ENCODE measurements around the gene COA5. TPM values are rescaled to one million over a fixed set of nuclear protein-coding genes. Genes with fewer than 3 reads are reported as not detected.

Gene COA5
- total RNA-seq, 1 donor from 2014 or later = 29.6 TPM

DNA sequence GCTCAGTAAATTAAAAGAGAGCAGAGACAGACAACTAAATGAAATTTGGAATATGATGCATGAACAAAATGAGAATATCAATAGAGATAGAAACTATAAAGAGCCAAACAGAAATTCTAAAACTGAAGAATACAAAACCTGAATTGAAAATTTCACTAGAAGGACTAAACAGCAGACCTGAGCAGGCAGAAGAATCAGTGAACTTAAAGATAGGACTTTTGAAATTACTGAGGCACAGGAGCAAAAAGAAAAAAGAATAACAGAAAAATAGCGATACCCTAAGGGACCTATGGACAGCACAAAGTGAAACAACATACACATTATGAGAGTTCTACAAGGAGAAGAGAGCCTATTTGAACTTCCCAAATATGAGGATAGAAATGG is 41.7 kb upstream of the COA5 start:
- Mint-ChIP-seq H3K9me3 (ENCODE audit: unreplicated experiment) (peaks cover 5% of the 10 kb centered on the region), H3K27ac (ENCODE audit: unreplicated experiment) (peak overlapping the region; percentile 6), H3K4me3 (ENCODE audit: unreplicated experiment) (no peak overlapping the region), H3K4me1 (ENCODE audit: low read depth, unreplicated experiment) (peaks cover 16% of the 10 kb centered on the region), H3K36me3 (ENCODE audit: unreplicated experiment) (peaks cover 13% of the 10 kb centered on the region), H3K27me3 (ENCODE audit: unreplicated experiment) (no peaks in the 10 kb centered on the region)
- DNase-seq = no peak
- no peak for TF ChIP-seq CTCF (IDR thresholded peaks at IDR 0.05; ENCODE audit: partially characterized antibody, unreplicated experiment)

- H3K36me3 Mint-ChIP-seq (ENCODE audit: unreplicated experiment) = peaks cover 13% of the 10 kb centered on the region
- TF ChIP-seq CTCF (IDR thresholded peaks at IDR 0.05; ENCODE audit: partially characterized antibody, unreplicated experiment) = peak; percentile 92
- peak overlapping the region; percentile 74 for H3K27ac Mint-ChIP-seq (ENCODE audit: unreplicated experiment)
- H3K4me3 Mint-ChIP-seq (ENCODE audit: unreplicated experiment) = no peak overlapping the region
- H3K4me1 Mint-ChIP-seq (ENCODE audit: low read depth, unreplicated experiment) = peaks cover 14% of the 10 kb centered on the region
- peaks cover 5% of the 10 kb centered on the region for H3K9me3 Mint-ChIP-seq (ENCODE audit: unreplicated experiment)
- H3K27me3 Mint-ChIP-seq (ENCODE audit: unreplicated experiment) = no peaks in the 10 kb centered on the region
- peak; percentile 83 for DNase-seq
These were observed 41.1 kb upstream of the COA5 start for GRCh38 chr2:98649135-98649991.

DNA sequence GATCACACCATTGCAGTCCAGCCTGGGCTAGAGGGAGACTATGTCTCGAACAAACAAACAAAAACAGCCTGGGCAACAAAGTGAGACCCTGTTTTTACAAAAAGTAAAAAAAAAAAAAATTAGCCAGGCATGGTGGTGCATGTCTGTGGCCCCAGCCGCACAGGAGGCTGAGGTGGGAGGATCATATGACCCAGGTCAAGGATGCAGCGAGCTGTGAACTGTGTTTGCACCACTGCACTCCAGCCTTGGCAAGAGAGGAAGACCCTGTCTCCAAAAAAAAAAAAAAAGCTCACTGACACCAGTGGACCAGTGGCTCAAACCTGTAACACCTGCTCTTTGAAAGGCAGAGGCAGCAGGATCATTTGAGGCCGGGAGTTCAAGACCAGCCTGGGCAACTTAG is 40.1 kb upstream of the COA5 start:
- H3K27me3 Mint-ChIP-seq (ENCODE audit: unreplicated experiment) = no peaks in the 10 kb centered on the region
- H3K9me3 Mint-ChIP-seq (ENCODE audit: unreplicated experiment) = peaks cover 5% of the 10 kb centered on the region
- H3K36me3 Mint-ChIP-seq (ENCODE audit: unreplicated experiment) = peaks cover 13% of the 10 kb centered on the region
- no peak overlapping the region for H3K4me3 Mint-ChIP-seq (ENCODE audit: unreplicated experiment)
- no peak overlapping the region for H3K27ac Mint-ChIP-seq (ENCODE audit: unreplicated experiment)
- peaks cover 13% of the 10 kb centered on the region for H3K4me1 Mint-ChIP-seq (ENCODE audit: low read depth, unreplicated experiment)
- no peak for DNase-seq
- TF ChIP-seq CTCF (IDR thresholded peaks at IDR 0.05; ENCODE audit: partially characterized antibody, unreplicated experiment) = no peak

- TF ChIP-seq CTCF (IDR thresholded peaks at IDR 0.05; ENCODE audit: partially characterized antibody, unreplicated experiment) = no peak
- peaks cover 13% of the 10 kb centered on the region for H3K36me3 Mint-ChIP-seq (ENCODE audit: unreplicated experiment)
- H3K4me1 Mint-ChIP-seq (ENCODE audit: low read depth, unreplicated experiment) = peaks cover 13% of the 10 kb centered on the region
- H3K27ac Mint-ChIP-seq (ENCODE audit: unreplicated experiment) = peak overlapping the region; percentile 78
- no peak overlapping the region for H3K4me3 Mint-ChIP-seq (ENCODE audit: unreplicated experiment)
- DNase-seq = no peak
- H3K27me3 Mint-ChIP-seq (ENCODE audit: unreplicated experiment) = no peaks in the 10 kb centered on the region
- peaks cover 5% of the 10 kb centered on the region for H3K9me3 Mint-ChIP-seq (ENCODE audit: unreplicated experiment)
These were observed 39.3 kb upstream of the COA5 start for GRCh38 chr2:98647636-98648035.

- Mint-ChIP-seq H3K4me1 (ENCODE audit: low read depth, unreplicated experiment) (peaks cover 7% of the 10 kb centered on the region), H3K27ac (ENCODE audit: unreplicated experiment) (no peak overlapping the region), H3K27me3 (ENCODE audit: unreplicated experiment) (no peaks in the 10 kb centered on the region), H3K9me3 (ENCODE audit: unreplicated experiment) (peaks cover 3% of the 10 kb centered on the region), H3K36me3 (ENCODE audit: unreplicated experiment) (no peaks in the 10 kb centered on the region), H3K4me3 (ENCODE audit: unreplicated experiment) (no peak overlapping the region)
- no peak for DNase-seq
- TF ChIP-seq CTCF (IDR thresholded peaks at IDR 0.05; ENCODE audit: partially characterized antibody, unreplicated experiment) = no peak
These were observed 35.3 kb upstream of the COA5 start for GRCh38 chr2:98643496-98644100.
